CD8-positive, alpha-beta memory T cell (primary cell): ENCODE data around the gene ZFAND4. TPM values are rescaled to one million over a fixed set of nuclear protein-coding genes. Genes with fewer than 3 reads are reported as not detected.

ENCODE experiments used
- CTCF ChIA-PET: fragments of 350-600 bp; sonication (Branson Sonifier 250); formaldehyde crosslinking; loops from one replicate; lab custom pipeline; 2021; ENCODE audit warnings: antibody characterized with exemption; lab: Charles Lee
- POLR2A ChIA-PET: fragments of 350-600 bp; sonication (Branson Sonifier 250); formaldehyde crosslinking; loops from one replicate; lab custom pipeline; 2021; ENCODE audit warnings: antibody characterized with exemption; lab: Charles Lee
- DNase-seq, 5 donors: peaks; one replicate each; pipeline versions ENCODE4 v3.0.0 to v3.0.0-alpha.2; 2020 to 2022; ENCODE audit warnings: mixed read lengths in 1 of 5
- H3K27ac ChIP-seq: one replicate; pipeline ENCODE4 v1.7.0; 2013; ENCODE audit warnings: low read depth, mild to moderate bottlenecking, low read length, moderate library complexity
- H3K27me3 ChIP-seq: 2 replicates; pipeline ENCODE4 v1.7.0; 2013; ENCODE audit warnings: low read length, mild to moderate bottlenecking; ENCODE audit not compliant: insufficient read depth, poor library complexity, severe bottlenecking
- H3K36me3 ChIP-seq: 2 replicates; pipeline ENCODE4 v1.7.0; 2013; ENCODE audit warnings: mild to moderate bottlenecking, low read length, moderate library complexity; ENCODE audit not compliant: insufficient read depth
- H3K4me1 ChIP-seq: 2 replicates; pipeline ENCODE4 v1.7.0; 2013; ENCODE audit warnings: mild to moderate bottlenecking, low read length, moderate library complexity; ENCODE audit not compliant: insufficient read depth
- H3K4me3 ChIP-seq: 2 replicates; pipeline ENCODE4 v1.7.0; 2013; ENCODE audit warnings: mild to moderate bottlenecking, low read length
- H3K9me3 ChIP-seq: 2 replicates; pipeline ENCODE4 v1.7.0; 2013; ENCODE audit warnings: mild to moderate bottlenecking, low read length
- H3K27ac Mint-ChIP-seq, 8 donors: one replicate each; pipeline ENCODE4 v1.8.0; 2020 to 2021; ENCODE audit warnings: mixed read lengths in 8 of 8, mild to moderate bottlenecking in 6 of 8, inconsistent platforms in 3 of 8, moderate library complexity in 3 of 8
- H3K27me3 Mint-ChIP-seq, 2 donors: one replicate each; pipeline ENCODE4 v1.8.0; 2020 to 2021; ENCODE audit warnings: mixed read lengths in 2 of 2, mild to moderate bottlenecking in 1 of 2, moderate library complexity in 1 of 2
- H3K36me3 Mint-ChIP-seq, 3 donors: one replicate each; pipeline ENCODE4 v1.8.0; 2020 to 2021; ENCODE audit warnings: mixed read lengths in 3 of 3, inconsistent platforms in 1 of 3, mild to moderate bottlenecking in 1 of 3
- H3K4me1 Mint-ChIP-seq, 3 donors: one replicate each; pipeline ENCODE4 v1.8.0; 2020 to 2021; ENCODE audit warnings: mixed read lengths in 3 of 3, inconsistent platforms in 1 of 3, mild to moderate bottlenecking in 1 of 3
- H3K4me3 Mint-ChIP-seq, 7 donors: one replicate each; pipeline ENCODE4 v1.8.0; 2020 to 2021; ENCODE audit warnings: mixed read lengths in 7 of 7, mild to moderate bottlenecking in 6 of 7, moderate library complexity in 4 of 7, inconsistent platforms in 2 of 7
- H3K9me3 Mint-ChIP-seq, 5 donors: one replicate each; pipeline ENCODE4 v1.8.0; 2020 to 2022; ENCODE audit warnings: mixed read lengths in 5 of 5, mild to moderate bottlenecking in 3 of 5, moderate library complexity in 2 of 5, inconsistent platforms in 1 of 5
- polyA plus RNA-seq: library from polyadenylated mRNA; unstranded; fragments of 300-500 nt; fragmentation: Illumina TruSeq; gene quantifications from one replicate; pipeline ENCODE4 v1.2.3, GENCODE V29; 2021
- total RNA-seq, 2 experiments: library from RNA; stranded (reverse); gene quantifications; one replicate each; pipeline ENCODE4 v1.2.3, GENCODE V29; 2021

Gene ZFAND4
- total and polyA plus RNA-seq, 3 experiments from 2014 or later: 11.0 to 21.1 (median 11.7) TPM

GRCh38 chr10:45586028-45586824 lies 86.3 kb downstream of the ZFAND4 start:
- peaks cover 13% of the 10 kb centered on the region for H3K4me1 ChIP-seq
- no peak overlapping the region for H3K4me3 Mint-ChIP-seq
- no peak overlapping the region for H3K27ac Mint-ChIP-seq
- no peaks in the 10 kb centered on the region for H3K27me3 ChIP-seq
- H3K27ac ChIP-seq: no peak overlapping the region
- no peak overlapping the region for H3K4me3 ChIP-seq
- H3K36me3 ChIP-seq: peaks cover 8% of the 10 kb centered on the region
- H3K27me3 Mint-ChIP-seq: no peaks in the 10 kb centered on the region
- POLR2A ChIA-PET: no interaction called here
- peaks cover 15 to 36% (median 34%) of the 10 kb centered on the region in 3 donors for H3K36me3 Mint-ChIP-seq
- no peak for DNase-seq
- H3K9me3 ChIP-seq: no peaks in the 10 kb centered on the region
- H3K9me3 Mint-ChIP-seq: peaks cover 0 to 16% (median 0%) of the 10 kb centered on the region in 5 donors
- peaks cover 30 to 64% (median 35%) of the 10 kb centered on the region in 3 donors for H3K4me1 Mint-ChIP-seq
- CTCF ChIA-PET: interaction anchor here (1.3 kb wide), 1 partner anchor 86 kb away, joined by 3 read pairs; no protein-coding TSS in a partner anchor

DNA sequence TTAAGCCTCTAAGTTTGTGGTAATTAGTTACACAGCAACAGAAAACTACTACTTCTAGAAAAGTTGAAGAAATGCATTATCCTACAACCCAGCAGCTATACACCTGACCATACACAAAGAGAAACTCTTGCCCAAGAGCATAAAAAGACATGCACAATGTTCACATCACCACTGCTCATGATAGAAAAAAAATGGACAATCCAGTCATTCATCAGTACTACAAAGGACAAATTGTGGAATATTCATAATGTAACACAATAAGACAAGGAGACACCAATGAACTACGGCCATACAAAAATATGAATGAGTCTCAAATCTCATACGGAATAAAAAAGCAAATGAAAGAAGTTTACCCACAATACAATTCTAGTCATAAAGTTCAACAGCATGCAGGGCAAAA lies 87.4 kb downstream of the ZFAND4 start:
- ChIA-PET CTCF (no interaction called here), POLR2A (no interaction called here)
- no peaks in the 10 kb centered on the region for H3K9me3 ChIP-seq
- H3K4me1 ChIP-seq: peaks cover 18% of the 10 kb centered on the region
- Mint-ChIP-seq H3K27me3 (no peaks in the 10 kb centered on the region), H3K36me3 (peaks cover 10 to 35% (median 26%) of the 10 kb centered on the region in 3 donors), H3K4me3 (no peak overlapping the region), H3K4me1 (peaks cover 34 to 69% (median 40%) of the 10 kb centered on the region in 3 donors), H3K9me3 (peaks cover 0 to 15% (median 0%) of the 10 kb centered on the region in 5 donors), H3K27ac (no peak overlapping the region)
- H3K36me3 ChIP-seq: peaks cover 6% of the 10 kb centered on the region
- H3K27me3 ChIP-seq: no peaks in the 10 kb centered on the region
- no peak for DNase-seq
- H3K4me3 ChIP-seq: no peak overlapping the region
- H3K27ac ChIP-seq: no peak overlapping the region

GRCh38 chr10:45582386-45582781 lies 90.2 kb downstream of the ZFAND4 start:
- Histone ChIP-seq H3K27ac (no peak overlapping the region), H3K9me3 (no peaks in the 10 kb centered on the region), H3K27me3 (no peaks in the 10 kb centered on the region), H3K4me3 (no peak overlapping the region), H3K36me3 (no peaks in the 10 kb centered on the region), H3K4me1 (peaks cover 35% of the 10 kb centered on the region)
- Mint-ChIP-seq H3K27ac (peak overlapping the region; percentile 15 to 98 (median 69)), H3K36me3 (peaks cover 3 to 19% (median 15%) of the 10 kb centered on the region in 3 donors), H3K4me1 (peaks cover 34 to 61% (median 43%) of the 10 kb centered on the region in 3 donors), H3K4me3 (peak overlapping the region in 2 of 7 donors; percentile 27 to 59), H3K27me3 (no peaks in the 10 kb centered on the region), H3K9me3 (peaks cover 0 to 11% (median 0%) of the 10 kb centered on the region in 5 donors)
- DNase-seq: no peak
- CTCF ChIA-PET: no interaction called here
- POLR2A ChIA-PET: no interaction called here

GRCh38 chr10:45581582-45582385 lies 90.8 kb downstream of the ZFAND4 start:
- CTCF ChIA-PET: interaction anchor here (1.3 kb wide), 1 partner anchor 116 kb away, joined by 3 read pairs; no protein-coding TSS in a partner anchor
- peaks cover 3 to 17% (median 12%) of the 10 kb centered on the region in 3 donors for H3K36me3 Mint-ChIP-seq
- H3K4me1 Mint-ChIP-seq: peaks cover 32 to 62% (median 43%) of the 10 kb centered on the region in 3 donors
- H3K36me3 ChIP-seq: no peaks in the 10 kb centered on the region
- H3K27ac ChIP-seq: no peak overlapping the region
- H3K9me3 ChIP-seq: no peaks in the 10 kb centered on the region
- H3K27me3 Mint-ChIP-seq: no peaks in the 10 kb centered on the region
- H3K4me3 ChIP-seq: no peak overlapping the region
- H3K27ac Mint-ChIP-seq: peak overlapping the region; percentile 44 to 98 (median 76)
- DNase-seq: no peak
- H3K4me3 Mint-ChIP-seq: peak overlapping the region in 6 of 7 donors; percentile 30 to 97 (median 56)
- peaks cover 0 to 8% (median 0%) of the 10 kb centered on the region in 5 donors for H3K9me3 Mint-ChIP-seq
- no peaks in the 10 kb centered on the region for H3K27me3 ChIP-seq
- POLR2A ChIA-PET: no interaction called here
- H3K4me1 ChIP-seq: peaks cover 35% of the 10 kb centered on the region

GRCh38 chr10:45581216-45581549 lies 91.4 kb downstream of the ZFAND4 start:
- H3K27me3 ChIP-seq: no peaks in the 10 kb centered on the region
- Mint-ChIP-seq H3K4me1 (peaks cover 32 to 60% (median 41%) of the 10 kb centered on the region in 3 donors), H3K36me3 (peaks cover 3 to 14% (median 9%) of the 10 kb centered on the region in 3 donors), H3K9me3 (peaks cover 0 to 5% (median 0%) of the 10 kb centered on the region in 5 donors), H3K27ac (peak overlapping the region; percentile 89 to 99 (median 95)), H3K4me3 (peak overlapping the region; percentile 86 to 97 (median 92)), H3K27me3 (no peaks in the 10 kb centered on the region)
- no peaks in the 10 kb centered on the region for H3K36me3 ChIP-seq
- peak overlapping the region; percentile 70 for H3K4me3 ChIP-seq
- no peaks in the 10 kb centered on the region for H3K9me3 ChIP-seq
- POLR2A ChIA-PET: no interaction called here
- CTCF ChIA-PET: interaction anchor here (1.3 kb wide), 1 partner anchor 116 kb away, joined by 3 read pairs; no protein-coding TSS in a partner anchor
- H3K27ac ChIP-seq: peak overlapping the region; percentile 66
- DNase-seq: no peak
- H3K4me1 ChIP-seq: peaks cover 35% of the 10 kb centered on the region

GRCh38 chr10:45580371-45581215 lies 92.0 kb downstream of the ZFAND4 start:
- no peaks in the 10 kb centered on the region for H3K27me3 Mint-ChIP-seq
- CTCF ChIA-PET: interaction anchor here (0.9 to 1.3 kb wide), 3 partner anchors 17 to 115 kb away, joined by 3 read pairs; no protein-coding TSS in a partner anchor
- H3K4me3 ChIP-seq: peak overlapping the region; percentile 70
- H3K27ac Mint-ChIP-seq: peak overlapping the region; percentile 89 to 99 (median 95)
- H3K36me3 ChIP-seq: no peaks in the 10 kb centered on the region
- peaks cover 30 to 55% (median 37%) of the 10 kb centered on the region in 3 donors for H3K4me1 Mint-ChIP-seq
- POLR2A ChIA-PET: interaction anchor here (1.0 to 1.2 kb wide), 2 partner anchors 14 to 23 kb away, joined by 3 to 7 read pairs; no protein-coding TSS in a partner anchor
- peaks cover 35% of the 10 kb centered on the region for H3K4me1 ChIP-seq
- H3K9me3 Mint-ChIP-seq: peaks cover 0 to 5% (median 0%) of the 10 kb centered on the region in 5 donors
- H3K27me3 ChIP-seq: no peaks in the 10 kb centered on the region
- peak overlapping the region; percentile 66 for H3K27ac ChIP-seq
- DNase-seq: peak in 2 of 5 donors; percentile 26 to 37
- H3K36me3 Mint-ChIP-seq: peaks cover 3 to 11% (median 5%) of the 10 kb centered on the region in 3 donors
- H3K4me3 Mint-ChIP-seq: peak overlapping the region; percentile 86 to 97 (median 92)
- H3K9me3 ChIP-seq: no peaks in the 10 kb centered on the region

GRCh38 chr10:45578384-45578971 lies 94.1 kb downstream of the ZFAND4 start:
- H3K4me3 ChIP-seq: no peak overlapping the region
- H3K27ac ChIP-seq: no peak overlapping the region
- no peak for DNase-seq
- H3K9me3 ChIP-seq: no peaks in the 10 kb centered on the region
- CTCF ChIA-PET: interaction anchor here (1.1 kb wide), 1 partner anchor 9 kb away, joined by 3 read pairs; no protein-coding TSS in a partner anchor
- Mint-ChIP-seq H3K4me1 (peaks cover 21 to 39% (median 32%) of the 10 kb centered on the region in 3 donors), H3K27ac (peak overlapping the region in 3 of 8 donors; percentile 23 to 66 (median 53)), H3K27me3 (no peaks in the 10 kb centered on the region), H3K36me3 (peaks cover 0 to 5% (median 0%) of the 10 kb centered on the region in 3 donors), H3K9me3 (no peaks in the 10 kb centered on the region), H3K4me3 (peak overlapping the region in 6 of 7 donors; percentile 12 to 64 (median 24))
- H3K27me3 ChIP-seq: no peaks in the 10 kb centered on the region
- H3K36me3 ChIP-seq: no peaks in the 10 kb centered on the region
- POLR2A ChIA-PET: interaction anchor here (0.6 kb wide), 1 partner anchor 18 kb away, joined by 4 read pairs; no protein-coding TSS in a partner anchor
- H3K4me1 ChIP-seq: peaks cover 35% of the 10 kb centered on the region
